Psoas muscle (tissue), 8 donors: ENCODE data around the gene FOS. TPM values are rescaled to one million over a fixed set of nuclear protein-coding genes. Genes with fewer than 3 reads are reported as not detected.

ENCODE experiments used
- ATAC-seq, 4 donors: fragments of 200-7000 bp; cut with Tn5 transposase; one replicate each; pipeline ENCODE4 v1.9.1; 2020; ENCODE audit warnings: moderate library complexity in 3 of 4, mild to moderate bottlenecking in 2 of 4
- DNase-seq, 2 donors: peaks; one replicate each; pipeline ENCODE4 v3.0.0-alpha.2; 2020
- H3K27ac ChIP-seq: fragments of 200-600 bp; one replicate; pipeline ENCODE4 v1.8.0; 2022
- H3K27me3 ChIP-seq, 3 donors: fragments of 200-600 bp in 1 of 3; one replicate each; pipeline versions ENCODE4 v1.6.1 to v1.8.0; 2013 to 2022; ENCODE audit warnings: low read length in 2 of 3, mild to moderate bottlenecking in 2 of 3, moderate library complexity in 1 of 3; ENCODE audit not compliant: insufficient read depth in 3 of 3
- H3K36me3 ChIP-seq, 2 donors: fragments of 200-600 bp in 1 of 2; one replicate each; pipeline versions ENCODE4 v1.6.1 to v1.8.0; 2013 to 2022; ENCODE audit warnings: low read depth in 1 of 2, mild to moderate bottlenecking in 1 of 2, moderate library complexity in 1 of 2; ENCODE audit not compliant: insufficient read depth in 1 of 2
- H3K4me1 ChIP-seq: fragments of 200-600 bp; one replicate; pipeline ENCODE4 v1.8.0; 2022
- H3K4me3 ChIP-seq: fragments of 200-600 bp; one replicate; pipeline ENCODE4 v1.8.0; 2022; ENCODE audit warnings: mild to moderate bottlenecking
- H3K9me3 ChIP-seq: fragments of 200-600 bp; one replicate; pipeline ENCODE4 v1.8.0; 2022
- CTCF ChIP-seq: fragments of 200-600 bp; IDR thresholded peaks from one replicate; pipeline ENCODE4 v1.8.0; 2022; ENCODE audit warnings: antibody characterized with exemption
- WGBS, 3 donors: extraction: QIAGEN DNeasy Blood & Tissue Kit; methylation state at CpG; one replicate each; pipeline versions ENCODE4 v1.1.6 to v1.1.7; 2013; 5-methylcytosine and 5-hydroxymethylcytosine counted together
- intact Hi-C, 2 donors: fragments of 100-400 bp; cut with DNase I; formaldehyde crosslinking; loops; one replicate each; pipeline versions ENCODE4 v1.11.0 to v1.14.2; 2022
- polyA plus RNA-seq, 3 donors: library from polyadenylated mRNA; stranded (reverse); fragments of 200-250 nt; gene quantifications; one replicate each; pipeline ENCODE4 v1.2.3, GENCODE V29; 2013
- total RNA-seq, 4 donors: library from RNA; stranded (reverse); fragmentation: NEBNext Ultra II Directional in 2 of 4; extraction: Animal tissue kit (Norgen Biotek cat#: 25700) in 2 of 4; gene quantifications; one replicate each; pipeline versions ENCODE4 v1.2.1 to v1.2.4, GENCODE V29; 2021 to 2023
- donor health status: healthy with polysubstance abuse.
- donor health status: DM: no; HTN: no; CAD: no; lungs with moderate emphysema.
- donor health status: Bipolar disorder and iron deficiency.
- donor health status: healthy.
- donor health status: DM: yes; HTN: yes; CAD: no.
- donor health status: DM: no; HTN: no; CAD: no.
- donor health status: DM: no; HTN: no; CAD: no.
- donor health status: DM: yes; HTN: yes; CAD: no.

Gene FOS
- total and polyA plus RNA-seq, 7 donors: 15.5 to 279 (median 51.0) TPM

DNA sequence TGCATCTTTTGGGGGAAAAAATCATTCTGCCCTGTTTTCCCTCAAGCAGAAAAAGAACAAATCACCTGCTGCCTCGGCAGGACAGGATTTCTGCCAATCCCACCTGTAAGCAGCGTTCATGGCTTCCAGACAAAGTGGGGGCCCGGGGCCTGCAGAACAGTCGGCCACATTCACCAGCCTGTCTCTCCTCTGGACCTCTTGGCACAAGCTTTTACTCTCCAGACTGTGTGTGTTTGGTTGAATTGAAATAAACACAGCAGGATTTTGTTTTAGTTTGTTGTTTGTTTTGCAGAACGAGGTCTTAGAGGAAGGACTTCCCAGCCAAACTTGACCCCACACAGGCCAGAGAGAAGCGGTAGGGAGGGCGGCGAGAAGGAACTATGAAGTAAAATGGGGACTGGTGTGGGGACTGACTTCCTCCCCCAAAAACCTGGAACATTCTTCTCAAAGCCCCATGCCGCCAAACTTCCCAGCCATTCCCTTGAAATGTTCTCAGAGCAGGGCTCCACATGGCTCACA, 41.7 kb upstream of the FOS start:
- H3K27me3 ChIP-seq: no peaks in the 10 kb centered on the region
- H3K4me1 ChIP-seq: peaks cover 39% of the 10 kb centered on the region
- TF ChIP-seq CTCF: no peak
- H3K36me3 ChIP-seq: no peaks in the 10 kb centered on the region
- DNase-seq: no peak
- peak overlapping the region; percentile 88 for H3K27ac ChIP-seq
- H3K9me3 ChIP-seq: no peaks in the 10 kb centered on the region
- 21 to 40% (median 26%) methylated on average over 9 of the region's 9 CpGs for WGBS, 3 donors
- ATAC-seq: peak in 2 of 4 donors; percentile 1
- intact Hi-C loops: loop anchor here in 1 of 2 donors (5.0 kb wide), 2 partner anchors 40 to 60 kb away; partner anchors contain the start of gene FOS
- no peak overlapping the region for H3K4me3 ChIP-seq

DNA sequence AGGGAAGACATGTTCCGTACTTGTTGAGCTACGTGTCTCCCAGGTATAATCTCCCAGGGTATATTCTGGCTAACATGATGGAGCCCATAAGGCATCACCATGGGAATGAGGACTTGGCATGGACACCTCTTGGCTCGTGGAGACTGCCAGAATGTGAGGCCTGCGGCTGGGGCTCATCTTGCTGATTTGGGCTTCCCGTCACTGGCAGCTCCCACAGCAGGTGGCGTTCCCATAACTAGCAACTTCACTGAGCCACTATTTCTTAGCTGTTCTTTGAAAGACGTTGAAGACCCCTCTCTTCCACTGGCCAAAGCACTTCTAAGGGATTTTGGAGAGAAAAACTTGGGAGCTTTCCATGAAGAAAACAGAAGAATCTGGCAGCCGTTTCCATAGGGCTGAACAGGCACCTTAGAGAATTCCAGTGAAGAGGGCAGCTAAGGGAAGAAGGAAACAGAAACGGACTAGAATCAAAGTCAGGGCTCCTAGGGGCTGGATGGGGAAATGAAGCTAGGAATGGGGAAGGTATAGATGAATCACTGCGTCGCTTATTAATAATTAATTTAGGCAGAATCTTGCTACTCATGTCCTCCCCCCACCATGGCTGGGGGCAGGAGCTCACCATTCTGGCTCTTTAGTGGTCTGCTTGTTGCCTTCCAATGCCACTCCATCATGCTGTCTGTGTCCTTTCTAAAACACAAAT, 39.7 kb upstream of the FOS start:
- H3K9me3 ChIP-seq: no peaks in the 10 kb centered on the region
- H3K27ac ChIP-seq: peak overlapping the region; percentile 88
- WGBS, 3 donors: 31 to 50% (median 33%) methylated on average over 11 of the region's 11 CpGs
- peak in 1 of 2 donors; percentile 40 for DNase-seq
- H3K36me3 ChIP-seq: no peaks in the 10 kb centered on the region
- intact Hi-C loops: loop anchor here in 1 of 2 donors (5.0 kb wide), 2 partner anchors 38 to 58 kb away; partner anchors contain the start of gene FOS
- peak in 3 of 4 donors; percentile 18 to 30 (median 28) for ATAC-seq
- peak overlapping the region; percentile 8 for H3K4me3 ChIP-seq
- peaks cover 49% of the 10 kb centered on the region for H3K4me1 ChIP-seq
- peak; percentile 10 for TF ChIP-seq CTCF
- H3K27me3 ChIP-seq: no peaks in the 10 kb centered on the region

GRCh38 chr14:75240781-75241180, 37.8 kb upstream of the FOS start:
- no peak for TF ChIP-seq CTCF

DNA sequence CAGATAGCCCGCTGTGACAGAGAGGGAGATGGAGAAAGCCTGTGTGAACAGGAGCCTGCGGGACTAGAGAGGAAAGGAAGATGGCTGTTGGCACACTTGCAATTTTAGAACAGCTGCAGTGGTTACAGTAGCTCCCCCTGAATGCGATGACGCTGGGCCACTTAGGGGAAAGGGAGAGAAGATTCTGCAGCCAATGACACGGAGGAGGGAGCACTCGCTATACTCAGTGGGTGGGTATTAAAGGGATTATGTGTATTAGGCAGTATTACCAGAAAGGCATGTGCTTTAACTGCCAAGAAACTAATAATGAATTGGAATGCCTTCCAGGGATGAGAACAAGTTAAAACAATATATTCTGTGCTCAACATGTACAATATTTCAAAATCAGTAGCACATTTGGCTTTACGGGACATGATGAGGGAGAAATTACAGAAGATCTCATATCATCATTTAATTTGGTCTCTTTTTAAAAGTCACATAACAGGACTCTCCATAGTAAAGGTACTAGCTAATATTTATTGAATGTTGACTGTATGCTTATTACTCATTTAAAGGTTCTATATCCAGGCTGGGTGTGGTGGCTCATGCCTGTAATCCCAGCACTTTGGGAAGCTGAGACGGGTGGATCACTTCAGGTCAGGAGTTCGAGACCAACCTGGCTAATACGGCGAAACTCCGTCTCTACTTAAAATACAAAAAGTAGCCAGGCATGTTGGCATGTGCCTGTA, 35.9 kb upstream of the FOS start:
- WGBS, 3 donors: 20 to 23% (median 21%) methylated on average over 12 of the region's 12 CpGs
- Histone ChIP-seq H3K27ac (peak overlapping the region; percentile 85), H3K4me1 (peaks cover 47% of the 10 kb centered on the region), H3K4me3 (no peak overlapping the region), H3K9me3 (no peaks in the 10 kb centered on the region), H3K27me3 (no peaks in the 10 kb centered on the region), H3K36me3 (no peaks in the 10 kb centered on the region)
- no peak for TF ChIP-seq CTCF
- intact Hi-C loops: loop anchor here in 1 of 2 donors (10.0 kb wide), 1 partner anchor 52 kb away; no protein-coding TSS in a partner anchor
- DNase-seq (peak; percentile 72 to 82), ATAC-seq (peak; percentile 81 to 88 (median 86))

More at GRCh38 chr14:75240781-75241180, 37.8 kb upstream of the FOS start:
- H3K27me3 ChIP-seq: no peaks in the 10 kb centered on the region
- DNase-seq: no peak
- intact Hi-C loops: loop anchor here in 1 of 2 donors (10.0 kb wide), 1 partner anchor 54 kb away; no protein-coding TSS in a partner anchor
- ATAC-seq: no peak
- H3K36me3 ChIP-seq: no peaks in the 10 kb centered on the region
- H3K4me3 ChIP-seq: no peak overlapping the region
- H3K27ac ChIP-seq: peak overlapping the region; percentile 88
- no peaks in the 10 kb centered on the region for H3K9me3 ChIP-seq
- peaks cover 59% of the 10 kb centered on the region for H3K4me1 ChIP-seq
- WGBS, 3 donors: 92 to 94% (median 93%) methylated on average over 6 of the region's 6 CpGs
